ENCODE measurements around the gene MBOAT2. TPM values are rescaled to one million over a fixed set of nuclear protein-coding genes. Genes with fewer than 3 reads are reported as not detected.

Gene MBOAT2
- polyA plus RNA-seq, 3 donors = 5.1 to 9.0 (median 5.5) TPM

DNA sequence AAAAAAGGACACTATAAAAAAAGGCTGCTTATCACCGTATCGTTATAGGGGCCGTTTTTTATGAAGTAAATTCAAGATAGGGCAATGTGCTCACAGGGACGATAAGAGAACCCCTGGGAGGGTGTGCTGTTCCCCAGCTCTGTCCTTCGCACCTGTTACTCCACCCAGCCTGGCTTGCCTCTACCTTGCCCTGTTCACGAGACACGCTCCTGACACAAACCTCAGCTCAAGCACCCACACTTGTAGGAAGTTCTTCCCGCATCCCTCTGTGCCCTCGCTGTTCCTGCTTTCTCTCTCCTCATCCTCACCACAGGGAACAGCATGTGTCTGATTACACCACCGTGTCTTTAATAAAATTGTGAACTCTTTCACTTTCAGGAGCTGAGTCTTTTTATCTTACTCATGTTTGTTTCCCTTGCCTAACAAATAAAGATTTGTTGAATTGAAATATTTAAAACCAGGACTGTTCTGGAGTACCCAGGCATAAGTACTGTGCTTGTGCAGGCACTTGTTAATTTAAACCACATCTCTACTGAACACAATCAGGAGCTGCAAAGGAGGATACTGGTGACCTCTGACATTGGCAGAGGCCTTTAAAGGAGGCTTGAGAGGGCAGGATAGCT lies 140.0 kb downstream of the MBOAT2 start:
- TF ChIP-seq, protein P1, sequence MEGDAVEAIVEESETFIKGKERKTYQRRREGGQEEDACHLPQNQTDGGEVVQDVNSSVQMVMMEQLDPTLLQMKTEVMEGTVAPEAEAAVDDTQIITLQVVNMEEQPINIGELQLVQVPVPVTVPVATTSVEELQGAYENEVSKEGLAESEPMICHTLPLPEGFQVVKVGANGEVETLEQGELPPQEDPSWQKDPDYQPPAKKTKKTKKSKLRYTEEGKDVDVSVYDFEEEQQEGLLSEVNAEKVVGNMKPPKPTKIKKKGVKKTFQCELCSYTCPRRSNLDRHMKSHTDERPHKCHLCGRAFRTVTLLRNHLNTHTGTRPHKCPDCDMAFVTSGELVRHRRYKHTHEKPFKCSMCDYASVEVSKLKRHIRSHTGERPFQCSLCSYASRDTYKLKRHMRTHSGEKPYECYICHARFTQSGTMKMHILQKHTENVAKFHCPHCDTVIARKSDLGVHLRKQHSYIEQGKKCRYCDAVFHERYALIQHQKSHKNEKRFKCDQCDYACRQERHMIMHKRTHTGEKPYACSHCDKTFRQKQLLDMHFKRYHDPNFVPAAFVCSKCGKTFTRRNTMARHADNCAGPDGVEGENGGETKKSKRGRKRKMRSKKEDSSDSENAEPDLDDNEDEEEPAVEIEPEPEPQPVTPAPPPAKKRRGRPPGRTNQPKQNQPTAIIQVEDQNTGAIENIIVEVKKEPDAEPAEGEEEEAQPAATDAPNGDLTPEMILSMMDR (IDR thresholded peaks at IDR 0.05) = no peak
- H3K4me1 ChIP-seq (ENCODE audit: control insufficient read depth in 1 of 2, insufficient read depth in 2 of 2, low read length in 2 of 2) = no peaks in the 10 kb centered on the region
- H3K4me3 ChIP-seq (replicated peaks in 1 of 3; ENCODE audit: low read depth in 2 of 3, low read length in 3 of 3) = no peak overlapping the region
- Mint-ChIP-seq H3K27ac (no peak overlapping the region), H3K4me3 (no peak overlapping the region), H3K36me3 (peaks cover 42 to 56% of the 10 kb centered on the region in 2 donors), H3K27me3 (ENCODE audit: low read depth in 3 of 3) (no peaks in the 10 kb centered on the region), H3K4me1 (no peaks in the 10 kb centered on the region), H3K9me3 (no peaks in the 10 kb centered on the region)
- H2AFZ ChIP-seq (ENCODE audit: insufficient read depth, low read depth, low read length, poor library complexity, severe bottlenecking) = no peak overlapping the region
- H3K27me3 ChIP-seq (ENCODE audit: control insufficient read depth in 2 of 2, insufficient read depth in 2 of 2, low read length in 2 of 2) = no peaks in the 10 kb centered on the region
- H3K27ac ChIP-seq (ENCODE audit: low read depth in 1 of 2, low read length in 2 of 2) = no peak overlapping the region
- no peak overlapping the region for H3K4me2 ChIP-seq (replicated peaks; ENCODE audit: extremely low read depth, low read length, poor library complexity, severe bottlenecking)
- H4K20me1 ChIP-seq (ENCODE audit: insufficient read depth, low read length) = no peaks in the 10 kb centered on the region
- no peaks in the 10 kb centered on the region for H3K79me2 ChIP-seq (ENCODE audit: insufficient read depth, low read length)
- H3K9me3 ChIP-seq (replicated peaks in 1 of 2; ENCODE audit: control insufficient read depth in 1 of 2, insufficient read depth in 1 of 2, low read length in 2 of 2) = no peaks in the 10 kb centered on the region
- DNase-seq = no peak
- no peak overlapping the region for H3K9ac ChIP-seq (ENCODE audit: insufficient read depth, low read length, poor library complexity, severe bottlenecking)
- WGBS (ENCODE audit: insufficient coverage) = 98% methylated on average over 8 of the region's 10 CpGs
- peaks cover 16 to 41% of the 10 kb centered on the region in 2 donors for H3K36me3 ChIP-seq (replicated peaks in 1 of 2; ENCODE audit: control insufficient read depth in 1 of 2, insufficient read depth in 2 of 2, low read length in 2 of 2)
- intact Hi-C loops (cut with micrococcal nuclease) = no loop called here

- Mint-ChIP-seq H3K27ac (no peak overlapping the region), H3K4me1 (no peaks in the 10 kb centered on the region), H3K9me3 (peaks cover 0 to 4% (median 0%) of the 10 kb centered on the region in 7 donors), H3K27me3 (ENCODE audit: low read depth in 3 of 3) (no peaks in the 10 kb centered on the region), H3K36me3 (peaks cover 37 to 56% of the 10 kb centered on the region in 2 donors), H3K4me3 (no peak overlapping the region)
- DNase-seq = no peak
- H3K4me1 ChIP-seq (ENCODE audit: control insufficient read depth in 1 of 2, insufficient read depth in 2 of 2, low read length in 2 of 2) = no peaks in the 10 kb centered on the region
- no peak overlapping the region for H2AFZ ChIP-seq (ENCODE audit: insufficient read depth, low read depth, low read length, poor library complexity, severe bottlenecking)
- TF ChIP-seq, protein P1 (IDR thresholded peaks at IDR 0.05) = no peak
- WGBS (ENCODE audit: insufficient coverage) = 94% methylated on average over 7 of the region's 7 CpGs
- H3K27ac ChIP-seq (ENCODE audit: low read depth in 1 of 2, low read length in 2 of 2) = no peak overlapping the region
- peaks cover 12 to 40% of the 10 kb centered on the region in 2 donors for H3K36me3 ChIP-seq (replicated peaks in 1 of 2; ENCODE audit: control insufficient read depth in 1 of 2, insufficient read depth in 2 of 2, low read length in 2 of 2)
- no peaks in the 10 kb centered on the region for H4K20me1 ChIP-seq (ENCODE audit: insufficient read depth, low read length)
- intact Hi-C loops (cut with micrococcal nuclease) = no loop called here
- no peaks in the 10 kb centered on the region for H3K79me2 ChIP-seq (ENCODE audit: insufficient read depth, low read length)
- no peak overlapping the region for H3K9ac ChIP-seq (ENCODE audit: insufficient read depth, low read length, poor library complexity, severe bottlenecking)
- no peak overlapping the region for H3K4me2 ChIP-seq (replicated peaks; ENCODE audit: extremely low read depth, low read length, poor library complexity, severe bottlenecking)
- H3K4me3 ChIP-seq (replicated peaks in 1 of 3; ENCODE audit: low read depth in 2 of 3, low read length in 3 of 3) = no peak overlapping the region
- no peaks in the 10 kb centered on the region for H3K9me3 ChIP-seq (replicated peaks in 1 of 2; ENCODE audit: control insufficient read depth in 1 of 2, insufficient read depth in 1 of 2, low read length in 2 of 2)
- no peaks in the 10 kb centered on the region for H3K27me3 ChIP-seq (ENCODE audit: control insufficient read depth in 2 of 2, insufficient read depth in 2 of 2, low read length in 2 of 2)
Measured at GRCh38 chr2:8862230-8862629, 141.3 kb downstream of the MBOAT2 start.

All from CD14-positive monocyte (primary cell).